SK-N-SH treated with all-trans-retinoic acid at 6 μM for 48 hours (cell line): ENCODE data around the gene TUBGCP3.

Experiments
- ATAC-seq: fragments of 200-7000 bp; cut with Tn5 transposase; 3 replicates; pipeline ENCODE4 v1.9.1; 2020; ENCODE audit warnings: mild to moderate bottlenecking, moderate library complexity
- BACH2 ChIP-seq: fragments of 250-450 bp; sonication (Bioruptor Pico); IDR thresholded peaks from 2 replicates; pipeline ENCODE4 v1.9.0; 2021; ENCODE audit warnings: mild to moderate bottlenecking, borderline replicate concordance
- CREB5 ChIP-seq: fragments of 250-450 bp; sonication (Bioruptor Pico); IDR thresholded peaks from 2 replicates; pipeline ENCODE4 v1.5.1; 2020; ENCODE audit warnings: low read depth, mild to moderate bottlenecking, moderate library complexity
- CSDC2 ChIP-seq: fragments of 250-450 bp; sonication (Bioruptor Pico); IDR thresholded peaks from 2 replicates; pipeline ENCODE4 v1.5.0; 2020; ENCODE audit warnings: mild to moderate bottlenecking, moderate library complexity
- CSRNP3 ChIP-seq: fragments of 250-450 bp; sonication (Bioruptor Pico); IDR thresholded peaks from 2 replicates; pipeline ENCODE4 v1.5.1; 2021; ENCODE audit warnings: mild to moderate bottlenecking, moderate library complexity
- ESRRG ChIP-seq: fragments of 250-450 bp; sonication (Bioruptor Pico); IDR thresholded peaks from 2 replicates; pipeline ENCODE4 v1.6.1; 2021; ENCODE audit warnings: mild to moderate bottlenecking
- GLIS3 ChIP-seq: fragments of 250-450 bp; sonication (Bioruptor Pico); IDR thresholded peaks from 2 replicates; pipeline ENCODE4 v1.5.0; 2020; ENCODE audit warnings: mild to moderate bottlenecking, moderate library complexity
- ISL1 ChIP-seq: fragments of 250-450 bp; sonication (Bioruptor Pico); IDR thresholded peaks from 2 replicates; pipeline ENCODE4 v2.1.2; 2022; ENCODE audit warnings: mild to moderate bottlenecking, moderate library complexity
- OSR1 ChIP-seq: fragments of 250-450 bp; sonication (Bioruptor Pico); IDR thresholded peaks from 2 replicates; pipeline ENCODE4 v1.8.0; 2022; ENCODE audit warnings: moderate library complexity, mild to moderate bottlenecking, inconsistent platforms
- PATZ1 ChIP-seq: fragments of 250-450 bp; sonication (Bioruptor Pico); IDR thresholded peaks from 2 replicates; pipeline ENCODE4 v1.8.0; 2020; ENCODE audit warnings: mild to moderate bottlenecking, moderate library complexity, borderline replicate concordance
- POU6F1 ChIP-seq: fragments of 250-450 bp; sonication (Bioruptor Pico); IDR thresholded peaks from 2 replicates; pipeline ENCODE4 v1.8.0; 2021; ENCODE audit warnings: low read depth, mild to moderate bottlenecking, moderate library complexity, borderline replicate concordance
- PPARA ChIP-seq: fragments of 250-450 bp; sonication (Bioruptor Pico); IDR thresholded peaks from 2 replicates; pipeline ENCODE4 v1.5.0; 2020; ENCODE audit warnings: mild to moderate bottlenecking, borderline replicate concordance
- RARB ChIP-seq: fragments of 250-450 bp; sonication (Bioruptor Pico); IDR thresholded peaks from 2 replicates; pipeline ENCODE4 v1.8.0; 2021; ENCODE audit warnings: mild to moderate bottlenecking, moderate library complexity
- SNAI2 ChIP-seq: fragments of 250-450 bp; sonication (Bioruptor Pico); IDR thresholded peaks from 2 replicates; pipeline ENCODE4 v1.5.0; 2020; ENCODE audit warnings: mild to moderate bottlenecking, moderate library complexity
- TCF4 ChIP-seq: fragments of 250-450 bp; sonication (Bioruptor Pico); IDR thresholded peaks from 2 replicates; pipeline ENCODE4 v1.8.0; 2021; ENCODE audit warnings: mild to moderate bottlenecking, moderate library complexity, borderline replicate concordance
- TOX ChIP-seq: fragments of 250-450 bp; sonication (Bioruptor Pico); IDR thresholded peaks from 2 replicates; pipeline ENCODE4 v1.8.0; 2021; ENCODE audit warnings: mild to moderate bottlenecking, moderate library complexity, borderline replicate concordance
- TSHZ2 ChIP-seq: fragments of 250-450 bp; sonication (Bioruptor Pico); IDR thresholded peaks from 2 replicates; pipeline ENCODE4 v1.5.0; 2020; ENCODE audit warnings: mild to moderate bottlenecking, moderate library complexity
- ZC3H10 ChIP-seq: fragments of 250-450 bp; sonication (Bioruptor Pico); IDR thresholded peaks from 2 replicates; pipeline ENCODE4 v1.5.1; 2021; ENCODE audit warnings: mild to moderate bottlenecking, moderate library complexity
- ZFP3 ChIP-seq: fragments of 250-450 bp; sonication (Bioruptor Pico); IDR thresholded peaks from 2 replicates; pipeline ENCODE4 v1.5.0; 2020; ENCODE audit warnings: mild to moderate bottlenecking, moderate library complexity
- ZFP30 ChIP-seq: fragments of 450-650 bp; formaldehyde crosslinking; IDR thresholded peaks from 2 replicates; pipeline ENCODE4 v1.5.0; 2022; ENCODE audit warnings: mild to moderate bottlenecking, moderate library complexity
- ZNF565 ChIP-seq: fragments of 450-650 bp; formaldehyde crosslinking; conservative IDR thresholded peaks from 2 replicates; pipeline ENCODE4 v1.5.0; 2020; ENCODE audit warnings: low read depth, mild to moderate bottlenecking, moderate library complexity
- ZNF8 ChIP-seq: fragments of 450-650 bp; formaldehyde crosslinking; IDR thresholded peaks from 2 replicates; pipeline ENCODE4 v1.5.0; 2020; ENCODE audit warnings: mild to moderate bottlenecking, moderate library complexity

TUBGCP3 gene

GRCh38 chr13:112587764-112588489 is at the start of gene TUBGCP3:
TUBGCP3 (minus strand) TSS chr13:112588153; CDS start chr13:112587980, 173 bp downstream.
- TF ChIP-seq SNAI2 (CRISPR knock-in tag) (peak; percentile 95), CSDC2 (CRISPR knock-in tag) (0 out of 2 replicates have a peak, but pooled peaks have one; percentile 63), ISL1 (CRISPR knock-in tag) (no peak), PPARA (CRISPR knock-in tag) (no peak), POU6F1 (CRISPR knock-in tag) (peak; percentile 62; the same call in 1 of the 2 replicates), CSRNP3 (CRISPR knock-in tag) (no peak), ZFP3 (CRISPR knock-in tag) (peak; percentile 71; the same call in 1 of the 2 replicates), TSHZ2 (CRISPR knock-in tag) (peak; percentile 73; the same call in 1 of the 2 replicates)
- peak; percentile 96 for ATAC-seq

GRCh38 chr13:112637017-112637801 is 49.3 kb upstream of the TUBGCP3 start:
- no peak for TF ChIP-seq CSRNP3 (CRISPR knock-in tag)
- TF ChIP-seq SNAI2 (CRISPR knock-in tag) = no peak
- TF ChIP-seq ZNF565 (CRISPR knock-in tag) = no peak
- TF ChIP-seq CSDC2 (CRISPR knock-in tag) = no peak
- no peak for TF ChIP-seq ZFP3 (CRISPR knock-in tag)
- TF ChIP-seq OSR1 = no peak
- no peak for TF ChIP-seq TOX (CRISPR knock-in tag)
- no peak for TF ChIP-seq GLIS3
- no peak for TF ChIP-seq ESRRG
- TF ChIP-seq RARB (CRISPR knock-in tag) = no peak
- no peak for TF ChIP-seq PATZ1 (CRISPR knock-in tag)
- TF ChIP-seq ZFP30 = no peak
- no peak for TF ChIP-seq POU6F1 (CRISPR knock-in tag)
- no peak for TF ChIP-seq PPARA (CRISPR knock-in tag)
- no peak for TF ChIP-seq ZNF8 (CRISPR knock-in tag)
- TF ChIP-seq TCF4 (CRISPR knock-in tag) = no peak
- TF ChIP-seq TSHZ2 (CRISPR knock-in tag) = no peak
- TF ChIP-seq CREB5 = no peak
- TF ChIP-seq ZC3H10 = no peak
- TF ChIP-seq BACH2 (CRISPR knock-in tag) = no peak
- TF ChIP-seq, all 23 proteins: peak for 0
- no peak for ATAC-seq
